Measurements from ENCODE around the gene BAIAP2L2.

BAIAP2L2 gene

GRCh38 chr22:38141217-38141973 lies 30.9 kb upstream of the BAIAP2L2 start:
- no peak overlapping the region for H3K9ac ChIP-seq (ENCODE audit: low read depth in 1 of 2, low read length in 2 of 2)
- no peak overlapping the region for H3K27ac ChIP-seq (ENCODE audit: low read depth, low read length)
- H3K4me1 ChIP-seq (ENCODE audit: control insufficient read depth in 1 of 2, insufficient read depth in 2 of 2, low read length in 2 of 2): peaks cover 0 to 3% of the 10 kb centered on the region in 2 donors
- no peaks in the 10 kb centered on the region for H3K27me3 ChIP-seq (ENCODE audit: control insufficient read depth in 1 of 2, insufficient read depth in 2 of 2, low read length in 2 of 2)
- H3K4me3 ChIP-seq (ENCODE audit: low read depth in 1 of 2, low read length in 2 of 2): no peak overlapping the region
- peaks cover 0 to 28% of the 10 kb centered on the region in 2 donors for H3K36me3 ChIP-seq (ENCODE audit: control insufficient read depth in 1 of 2, insufficient read depth in 2 of 2, low read length in 2 of 2)
- H3K9me3 ChIP-seq (ENCODE audit: control insufficient read depth in 1 of 2, low read length in 2 of 2): no peaks in the 10 kb centered on the region

GRCh38 chr22:38139901-38140300 lies 29.4 kb upstream of the BAIAP2L2 start:
- no peak overlapping the region for H3K4me3 ChIP-seq (ENCODE audit: low read depth in 1 of 2, low read length in 2 of 2)
- H3K9ac ChIP-seq (ENCODE audit: low read depth in 1 of 2, low read length in 2 of 2): no peak overlapping the region
- H3K36me3 ChIP-seq (ENCODE audit: control insufficient read depth in 1 of 2, insufficient read depth in 2 of 2, low read length in 2 of 2): peaks cover 0 to 33% of the 10 kb centered on the region in 2 donors
- no peaks in the 10 kb centered on the region for H3K27me3 ChIP-seq (ENCODE audit: control insufficient read depth in 1 of 2, insufficient read depth in 2 of 2, low read length in 2 of 2)
- H3K27ac ChIP-seq (ENCODE audit: low read depth, low read length): no peak overlapping the region
- H3K4me1 ChIP-seq (ENCODE audit: control insufficient read depth in 1 of 2, insufficient read depth in 2 of 2, low read length in 2 of 2): peaks cover 0 to 3% of the 10 kb centered on the region in 2 donors
- H3K9me3 ChIP-seq (ENCODE audit: control insufficient read depth in 1 of 2, low read length in 2 of 2): no peaks in the 10 kb centered on the region

GRCh38 chr22:38138961-38139360 lies 28.5 kb upstream of the BAIAP2L2 start:
- Histone ChIP-seq H3K9me3 (ENCODE audit: control insufficient read depth in 1 of 2, low read length in 2 of 2) (no peaks in the 10 kb centered on the region), H3K9ac (ENCODE audit: low read depth in 1 of 2, low read length in 2 of 2) (no peak overlapping the region), H3K4me3 (ENCODE audit: low read depth in 1 of 2, low read length in 2 of 2) (no peak overlapping the region), H3K27me3 (ENCODE audit: control insufficient read depth in 1 of 2, insufficient read depth in 2 of 2, low read length in 2 of 2) (no peaks in the 10 kb centered on the region), H3K36me3 (ENCODE audit: control insufficient read depth in 1 of 2, insufficient read depth in 2 of 2, low read length in 2 of 2) (peaks cover 0 to 34% of the 10 kb centered on the region in 2 donors), H3K27ac (ENCODE audit: low read depth, low read length) (no peak overlapping the region), H3K4me1 (ENCODE audit: control insufficient read depth in 1 of 2, insufficient read depth in 2 of 2, low read length in 2 of 2) (peaks cover 0 to 3% of the 10 kb centered on the region in 2 donors)

GRCh38 chr22:38137876-38138687 lies 27.6 kb upstream of the BAIAP2L2 start:
- Histone ChIP-seq H3K27me3 (ENCODE audit: control insufficient read depth in 1 of 2, insufficient read depth in 2 of 2, low read length in 2 of 2) (no peaks in the 10 kb centered on the region), H3K9me3 (ENCODE audit: control insufficient read depth in 1 of 2, low read length in 2 of 2) (no peaks in the 10 kb centered on the region), H3K36me3 (ENCODE audit: control insufficient read depth in 1 of 2, insufficient read depth in 2 of 2, low read length in 2 of 2) (peaks cover 7 to 37% of the 10 kb centered on the region in 2 donors), H3K27ac (ENCODE audit: low read depth, low read length) (no peak overlapping the region), H3K9ac (ENCODE audit: low read depth in 1 of 2, low read length in 2 of 2) (no peak overlapping the region), H3K4me1 (ENCODE audit: control insufficient read depth in 1 of 2, insufficient read depth in 2 of 2, low read length in 2 of 2) (no peaks in the 10 kb centered on the region), H3K4me3 (ENCODE audit: low read depth in 1 of 2, low read length in 2 of 2) (no peak overlapping the region)

DNA sequence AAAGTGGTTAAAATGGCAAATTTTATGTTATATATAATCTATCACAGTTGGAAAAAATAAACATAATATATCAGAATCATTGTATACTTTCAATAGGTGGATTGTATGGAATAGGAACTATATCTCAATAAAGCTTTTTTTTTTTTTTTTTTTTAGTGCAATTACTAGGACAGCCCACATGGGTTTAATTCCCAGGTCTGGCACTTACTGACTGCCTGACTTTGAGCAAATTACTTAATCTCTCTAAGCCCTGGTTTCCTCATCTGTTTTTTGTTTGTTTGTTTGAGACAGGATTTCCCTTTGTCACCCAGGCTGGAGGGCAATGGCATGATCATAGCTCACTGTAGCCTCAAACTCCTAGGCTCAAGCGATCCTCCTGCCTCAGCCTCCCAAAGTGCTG lies 26.1 kb upstream of the BAIAP2L2 start:
- Histone ChIP-seq H3K4me3 (ENCODE audit: low read depth in 1 of 2, low read length in 2 of 2) (no peak overlapping the region), H3K36me3 (ENCODE audit: control insufficient read depth in 1 of 2, insufficient read depth in 2 of 2, low read length in 2 of 2) (peaks cover 9 to 42% of the 10 kb centered on the region in 2 donors), H3K9ac (ENCODE audit: low read depth in 1 of 2, low read length in 2 of 2) (no peak overlapping the region), H3K4me1 (ENCODE audit: control insufficient read depth in 1 of 2, insufficient read depth in 2 of 2, low read length in 2 of 2) (no peaks in the 10 kb centered on the region), H3K27ac (ENCODE audit: low read depth, low read length) (no peak overlapping the region), H3K9me3 (ENCODE audit: control insufficient read depth in 1 of 2, low read length in 2 of 2) (no peaks in the 10 kb centered on the region), H3K27me3 (ENCODE audit: control insufficient read depth in 1 of 2, insufficient read depth in 2 of 2, low read length in 2 of 2) (no peaks in the 10 kb centered on the region)

GRCh38 chr22:38135133-38135706 lies 24.7 kb upstream of the BAIAP2L2 start:
- H3K9ac ChIP-seq (ENCODE audit: low read depth in 1 of 2, low read length in 2 of 2): no peak overlapping the region
- H3K27me3 ChIP-seq (ENCODE audit: control insufficient read depth in 1 of 2, insufficient read depth in 2 of 2, low read length in 2 of 2): no peaks in the 10 kb centered on the region
- H3K4me1 ChIP-seq (ENCODE audit: control insufficient read depth in 1 of 2, insufficient read depth in 2 of 2, low read length in 2 of 2): no peaks in the 10 kb centered on the region
- no peak overlapping the region for H3K27ac ChIP-seq (ENCODE audit: low read depth, low read length)
- peaks cover 9 to 38% of the 10 kb centered on the region in 2 donors for H3K36me3 ChIP-seq (ENCODE audit: control insufficient read depth in 1 of 2, insufficient read depth in 2 of 2, low read length in 2 of 2)
- no peaks in the 10 kb centered on the region for H3K9me3 ChIP-seq (ENCODE audit: control insufficient read depth in 1 of 2, low read length in 2 of 2)
- H3K4me3 ChIP-seq (ENCODE audit: low read depth in 1 of 2, low read length in 2 of 2): no peak overlapping the region

DNA sequence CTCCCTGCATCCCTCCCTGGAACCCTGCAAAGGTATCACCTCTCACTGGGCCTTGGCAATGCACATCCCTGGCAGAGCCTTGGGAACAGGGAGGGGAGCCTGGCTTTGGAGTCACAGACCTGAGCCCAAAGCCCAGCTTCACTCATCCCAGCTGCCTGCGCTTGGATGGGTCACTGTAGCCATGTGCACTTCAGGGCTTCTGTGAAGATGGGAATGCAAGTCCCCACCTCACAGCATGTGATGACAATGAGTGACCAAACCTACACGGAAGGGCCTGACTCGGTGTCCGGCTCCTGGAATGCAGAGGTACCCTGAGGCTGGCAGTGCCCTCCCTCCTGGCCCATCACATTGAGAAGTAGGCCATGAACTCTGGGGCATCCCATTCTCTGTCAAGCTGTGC lies 22.8 kb upstream of the BAIAP2L2 start:
- H3K27ac ChIP-seq (ENCODE audit: low read depth, low read length): no peak overlapping the region
- no peak overlapping the region for H3K4me3 ChIP-seq (ENCODE audit: low read depth in 1 of 2, low read length in 2 of 2)
- no peaks in the 10 kb centered on the region for H3K27me3 ChIP-seq (ENCODE audit: control insufficient read depth in 1 of 2, insufficient read depth in 2 of 2, low read length in 2 of 2)
- H3K9ac ChIP-seq (ENCODE audit: low read depth in 1 of 2, low read length in 2 of 2): no peak overlapping the region
- H3K9me3 ChIP-seq (ENCODE audit: control insufficient read depth in 1 of 2, low read length in 2 of 2): no peaks in the 10 kb centered on the region
- H3K36me3 ChIP-seq (ENCODE audit: control insufficient read depth in 1 of 2, insufficient read depth in 2 of 2, low read length in 2 of 2): peaks cover 9 to 37% of the 10 kb centered on the region in 2 donors
- H3K4me1 ChIP-seq (ENCODE audit: control insufficient read depth in 1 of 2, insufficient read depth in 2 of 2, low read length in 2 of 2): no peaks in the 10 kb centered on the region

- no peaks in the 10 kb centered on the region for H3K4me1 ChIP-seq (ENCODE audit: control insufficient read depth in 1 of 2, insufficient read depth in 2 of 2, low read length in 2 of 2)
- no peaks in the 10 kb centered on the region for H3K27me3 ChIP-seq (ENCODE audit: control insufficient read depth in 1 of 2, insufficient read depth in 2 of 2, low read length in 2 of 2)
- H3K4me3 ChIP-seq (ENCODE audit: low read depth in 1 of 2, low read length in 2 of 2): no peak overlapping the region
- no peak overlapping the region for H3K27ac ChIP-seq (ENCODE audit: low read depth, low read length)
- H3K9ac ChIP-seq (ENCODE audit: low read depth in 1 of 2, low read length in 2 of 2): no peak overlapping the region
- H3K9me3 ChIP-seq (ENCODE audit: control insufficient read depth in 1 of 2, low read length in 2 of 2): no peaks in the 10 kb centered on the region
- peaks cover 9 to 34% of the 10 kb centered on the region in 2 donors for H3K36me3 ChIP-seq (ENCODE audit: control insufficient read depth in 1 of 2, insufficient read depth in 2 of 2, low read length in 2 of 2)
Measured at GRCh38 chr22:38132794-38133193, 22.3 kb upstream of the BAIAP2L2 start.

DNA sequence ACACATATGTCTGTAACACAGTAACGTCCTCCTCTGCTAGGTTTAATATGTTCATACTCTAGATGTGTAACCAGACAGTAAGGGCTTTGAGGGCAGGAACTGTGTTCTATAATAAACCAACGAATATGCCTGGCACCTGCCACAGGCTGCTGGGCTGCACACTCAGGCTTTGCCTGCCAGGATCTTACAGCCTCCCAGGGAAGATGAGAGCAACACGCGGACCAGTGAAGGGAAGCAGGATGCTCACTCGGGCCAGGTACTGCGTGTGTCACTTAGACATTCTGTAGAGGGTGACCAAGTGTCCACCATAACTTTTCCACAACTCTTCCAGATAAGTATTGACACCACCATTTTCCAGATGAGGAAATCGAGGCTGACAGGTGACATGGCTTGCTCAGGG lies 21.7 kb upstream of the BAIAP2L2 start:
- Histone ChIP-seq H3K4me1 (ENCODE audit: control insufficient read depth in 1 of 2, insufficient read depth in 2 of 2, low read length in 2 of 2) (no peaks in the 10 kb centered on the region), H3K27me3 (ENCODE audit: control insufficient read depth in 1 of 2, insufficient read depth in 2 of 2, low read length in 2 of 2) (no peaks in the 10 kb centered on the region), H3K4me3 (ENCODE audit: low read depth in 1 of 2, low read length in 2 of 2) (no peak overlapping the region), H3K9me3 (ENCODE audit: control insufficient read depth in 1 of 2, low read length in 2 of 2) (no peaks in the 10 kb centered on the region), H3K36me3 (ENCODE audit: control insufficient read depth in 1 of 2, insufficient read depth in 2 of 2, low read length in 2 of 2) (peaks cover 9 to 33% of the 10 kb centered on the region in 2 donors), H3K27ac (ENCODE audit: low read depth, low read length) (no peak overlapping the region), H3K9ac (ENCODE audit: low read depth in 1 of 2, low read length in 2 of 2) (no peak overlapping the region)

- no peak overlapping the region for H3K4me3 ChIP-seq (ENCODE audit: low read depth in 1 of 2, low read length in 2 of 2)
- no peaks in the 10 kb centered on the region for H3K9me3 ChIP-seq (ENCODE audit: control insufficient read depth in 1 of 2, low read length in 2 of 2)
- no peaks in the 10 kb centered on the region for H3K4me1 ChIP-seq (ENCODE audit: control insufficient read depth in 1 of 2, insufficient read depth in 2 of 2, low read length in 2 of 2)
- H3K9ac ChIP-seq (ENCODE audit: low read depth in 1 of 2, low read length in 2 of 2): no peak overlapping the region
- H3K27ac ChIP-seq (ENCODE audit: low read depth, low read length): no peak overlapping the region
- H3K27me3 ChIP-seq (ENCODE audit: control insufficient read depth in 1 of 2, insufficient read depth in 2 of 2, low read length in 2 of 2): no peaks in the 10 kb centered on the region
- peaks cover 9 to 39% of the 10 kb centered on the region in 2 donors for H3K36me3 ChIP-seq (ENCODE audit: control insufficient read depth in 1 of 2, insufficient read depth in 2 of 2, low read length in 2 of 2)
Measured at GRCh38 chr22:38131399-38131798, 20.9 kb upstream of the BAIAP2L2 start.

Data from duodenal mucosa (tissue), 2 donors.